Endothelial cell of umbilical vein (primary cell): ENCODE measurements around the gene ZNF17. TPM values are rescaled to one million over a fixed set of nuclear protein-coding genes. Genes with fewer than 3 reads are reported as not detected.

ENCODE experiments used
- BruUV-seq: library from RNA; stranded (reverse); fragments of 400-500 nt; replicated peaks from 2 replicates; lab custom pipeline; 2021; lab: Mats Ljungman, UMichigan
- CTCF ChIA-PET: fragments of 300-600, 350-600 bp; sonication (Branson Sonifier 250); formaldehyde crosslinking; loops from one replicate; lab custom pipeline; 2021; ENCODE audit warnings: antibody characterized with exemption, inconsistent platforms; lab: Charles Lee
- POLR2A ChIA-PET: fragments of 300-600, 350-600 bp; sonication (Branson Sonifier 250); formaldehyde crosslinking; loops from one replicate; lab custom pipeline; 2021; ENCODE audit warnings: antibody characterized with exemption, inconsistent platforms; lab: Charles Lee
- DNase-seq: peaks from one replicate; pipeline ENCODE4 v3.0.0-alpha.2; 2011; ENCODE audit warnings: low read depth, low spot score
- FAIRE-seq: peaks from 2 replicates; lab custom pipeline; 2011; peaks lifted over from hg19 to GRCh38; lab: Jason Lieb, UNC
- H2AFZ ChIP-seq: 2 replicates; pipeline ENCODE4 v1.6.0; 2012; ENCODE audit warnings: low read depth, low read length, control low read depth, inconsistent platforms
- H3K27ac ChIP-seq: 2 replicates; pipeline ENCODE4 v1.5.1; 2011; ENCODE audit warnings: low read depth, mild to moderate bottlenecking, control low read depth, low read length, moderate library complexity; ENCODE audit not compliant: insufficient read depth
- H3K27me3 ChIP-seq, 2 experiments: 2 replicates each; pipeline versions ENCODE4 v1.6.0 to v1.6.1; 2011; ENCODE audit warnings: low read length in 2 of 2, mixed read lengths in 1 of 2; ENCODE audit not compliant: control insufficient read depth in 2 of 2, insufficient read depth in 2 of 2
- H3K36me3 ChIP-seq, 2 experiments: 2 replicates in 1 of 2; 3 replicates in 1 of 2; pipeline ENCODE4 v1.5.1; 2011; ENCODE audit warnings: low read length in 2 of 2, mild to moderate bottlenecking in 1 of 2, moderate library complexity in 1 of 2; ENCODE audit not compliant: control insufficient read depth in 2 of 2, insufficient read depth in 2 of 2; ENCODE audit errors: extremely low read depth in 1 of 2
- H3K4me1 ChIP-seq: 3 replicates; pipeline ENCODE4 v1.5.1; 2011; ENCODE audit warnings: mild to moderate bottlenecking, low read length; ENCODE audit not compliant: control insufficient read depth, insufficient read depth; ENCODE audit errors: extremely low read depth
- H3K4me2 ChIP-seq: 2 replicates; pipeline ENCODE4 v1.6.1; 2011; ENCODE audit warnings: low read length, control low read depth, mixed read lengths; ENCODE audit not compliant: insufficient read depth
- H3K4me3 ChIP-seq, 3 experiments: fragments of 200-600 bp in 1 of 3; sonication (generic), shearing (Covaris generic) in 1 of 3; replicated peaks in 1 of 3; 2 replicates each; pipeline ENCODE4 v1.5.1; 2011 to 2016; ENCODE audit warnings: control low read depth in 3 of 3, low read length in 3 of 3, mild to moderate bottlenecking in 2 of 3, inconsistent platforms in 1 of 3, low read depth in 1 of 3, moderate library complexity in 1 of 3; ENCODE audit not compliant: insufficient read depth in 1 of 3
- H3K79me2 ChIP-seq: 2 replicates; pipeline ENCODE4 v1.6.0; 2012; ENCODE audit warnings: low read length, inconsistent platforms; ENCODE audit not compliant: control insufficient read depth, insufficient read depth
- H3K9ac ChIP-seq: replicated peaks from 2 replicates; pipeline ENCODE3; 2011; ENCODE audit warnings: low read length, control low read depth; ENCODE audit not compliant: insufficient read depth; ENCODE audit errors: extremely low read depth
- H3K9me1 ChIP-seq: replicated peaks from 3 replicates; pipeline ENCODE4 v1.6.0; 2011; ENCODE audit warnings: mild to moderate bottlenecking, low read length; ENCODE audit not compliant: control insufficient read depth, insufficient read depth; ENCODE audit errors: extremely low read depth
- H3K9me3 ChIP-seq: replicated peaks from 2 replicates; pipeline ENCODE4 v1.5.1; 2012; ENCODE audit warnings: low read length, inconsistent platforms; ENCODE audit not compliant: control insufficient read depth, insufficient read depth
- H4K20me1 ChIP-seq: replicated peaks from 2 replicates; pipeline ENCODE3; 2011; ENCODE audit warnings: mild to moderate bottlenecking, low read length; ENCODE audit not compliant: control insufficient read depth, insufficient read depth; ENCODE audit errors: extremely low read depth
- EZH2 ChIP-seq: IDR thresholded peaks from 2 replicates; pipeline ENCODE4 v1.6.1; 2012; ENCODE audit warnings: borderline replicate concordance, low read depth, mild to moderate bottlenecking, moderate library complexity, low read length, inconsistent platforms; ENCODE audit not compliant: severe bottlenecking
- FOS ChIP-seq: IDR thresholded peaks from 2 replicates; pipeline ENCODE4 v1.6.1; 2011; ENCODE audit warnings: mild to moderate bottlenecking, low read length, moderate library complexity, borderline replicate concordance; ENCODE audit not compliant: insufficient read depth
- GATA2 ChIP-seq: IDR thresholded peaks from 2 replicates; pipeline ENCODE4 v1.7.0; 2011; ENCODE audit warnings: low read depth, mild to moderate bottlenecking, moderate library complexity, mixed read lengths, low read length; ENCODE audit not compliant: insufficient read length, insufficient read depth
- JUN ChIP-seq: IDR thresholded peaks from 2 replicates; pipeline ENCODE4 v1.6.1; 2011; ENCODE audit warnings: borderline replicate concordance, low read depth; ENCODE audit not compliant: insufficient read length, insufficient read depth
- MYC ChIP-seq: IDR thresholded peaks from one replicate; pipeline ENCODE4 v1.6.1; 2011; ENCODE audit warnings: mild to moderate bottlenecking, low read depth, low read length
- POLR2A ChIP-seq: IDR thresholded peaks from 2 replicates; pipeline ENCODE4 v1.6.1; 2012; ENCODE audit warnings: low read depth, mild to moderate bottlenecking, control low read depth, low read length
- POLR2AphosphoS5 ChIP-seq: IDR thresholded peaks from 2 replicates; pipeline ENCODE4 v1.6.1; 2012; ENCODE audit warnings: low read depth, mild to moderate bottlenecking, control low read depth, low read length, moderate library complexity; ENCODE audit not compliant: insufficient read depth
- dilution Hi-C: fragments of 300-500 bp; cut with MboI; formaldehyde crosslinking; loops from one replicate; pipeline ENCODE4 v1.15.0; 2019; ENCODE audit warnings: low sequenced_read_pairs; ENCODE audit not compliant: extremely low pct_ligation_motif_present
- intact Hi-C: fragments of 100-400 bp; cut with micrococcal nuclease; formaldehyde crosslinking; loops from one replicate; pipeline ENCODE4 v1.10.0; 2022
- polyA plus RNA-seq, 4 experiments: library from polyadenylated mRNA; depleted of rRNA in 3 of 4; stranded (reverse) in 3 of 4; unstranded in 1 of 4; fragments of >200 nt; gene quantifications; 2 replicates each; pipeline versions ENCODE4 v1.2.1 to v1.2.3, GENCODE V29; 2011 to 2012; ENCODE audit warnings: missing spikeins in 1 of 4
- total RNA-seq: library from RNA; stranded (reverse); gene quantifications from 2 replicates; pipeline ENCODE4 v1.2.3, GENCODE V29; 2021
- TF ChIP-seq, protein P1 (sequence below), 2 donors: IDR thresholded peaks; 1 replicate in 1 of 2; 2 replicates in 1 of 2; pipeline ENCODE4 v1.5.1; 2011; ENCODE audit warnings: low read length in 2 of 2, mild to moderate bottlenecking in 2 of 2, moderate library complexity in 2 of 2, control low read depth in 1 of 2, inconsistent platforms in 1 of 2, low read depth in 1 of 2; ENCODE audit not compliant: insufficient read depth in 1 of 2; ENCODE audit errors: extremely low read depth in 1 of 2
- TF ChIP-seq, protein P2 (sequence below): IDR thresholded peaks from 2 replicates; pipeline ENCODE4 v1.6.1; 2011; ENCODE audit not compliant: insufficient read depth, insufficient read length

The ZNF17 gene
- total and polyA plus RNA-seq, 2 donors (not counting 3 experiments of a cell fraction or from before 2014, with no cell fraction given), result 2.4 to 6.4 TPM

DNA sequence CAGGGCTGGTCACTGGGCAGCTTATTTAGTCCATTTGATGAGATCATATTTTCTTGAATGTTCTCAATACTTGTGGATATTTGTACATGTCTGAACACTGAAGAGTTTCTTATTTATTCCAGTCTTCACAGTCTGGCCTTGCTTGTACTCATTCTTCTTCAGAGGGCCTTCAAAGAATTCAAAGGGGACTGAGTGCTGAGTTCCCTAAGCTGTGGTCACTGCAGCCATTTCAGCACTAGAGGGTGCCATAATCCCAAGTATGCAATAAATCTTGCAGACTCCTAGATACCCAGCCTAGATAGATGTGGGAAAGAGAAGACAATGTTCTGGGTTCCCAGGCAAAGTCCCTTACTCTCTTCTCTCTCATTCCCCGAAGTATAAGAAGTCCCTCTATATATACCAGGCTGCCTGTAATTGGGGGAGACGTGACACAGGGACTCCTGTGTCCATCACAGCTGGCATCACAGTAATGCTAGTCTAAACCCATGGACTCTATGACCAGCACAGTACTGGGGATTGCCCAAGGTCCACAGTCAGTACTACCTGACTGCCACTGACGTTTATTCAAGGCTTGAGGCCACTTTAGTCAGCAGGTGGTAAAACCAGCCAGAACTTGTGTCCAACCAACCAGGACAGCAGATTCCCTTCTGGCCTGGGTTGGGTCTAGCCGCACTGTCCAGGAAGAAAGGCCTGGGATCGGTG, 54.9 kb downstream of the ZNF17 start:
- BruUV-seq, result no TSS peak
- intact Hi-C loops (loop anchor here (1.0 kb wide), 1 partner anchor 689 kb away; no protein-coding TSS in a partner anchor), dilution Hi-C loops (no loop called here)
- ChIA-PET CTCF (interaction anchor here (1.0 kb wide), 1 partner anchor 274 kb away, joined by 3 read pairs; no protein-coding TSS in a partner anchor), POLR2A (no interaction called here)
- Histone ChIP-seq H3K36me3 (no peaks in the 10 kb centered on the region), H3K9me3 (no peaks in the 10 kb centered on the region), H4K20me1 (no peaks in the 10 kb centered on the region), H3K79me2 (no peaks in the 10 kb centered on the region), H2AFZ (no peak overlapping the region), H3K4me3 (no peak overlapping the region), H3K9ac (no peak overlapping the region), H3K9me1 (no peaks in the 10 kb centered on the region), H3K4me1 (no peaks in the 10 kb centered on the region), H3K27ac (no peak overlapping the region), H3K4me2 (no peak overlapping the region), H3K27me3 (no peaks in the 10 kb centered on the region)
- FAIRE-seq, result no peak
- TF ChIP-seq MYC, result no peak
- TF ChIP-seq POLR2A, result no peak
- TF ChIP-seq, protein P1, sequence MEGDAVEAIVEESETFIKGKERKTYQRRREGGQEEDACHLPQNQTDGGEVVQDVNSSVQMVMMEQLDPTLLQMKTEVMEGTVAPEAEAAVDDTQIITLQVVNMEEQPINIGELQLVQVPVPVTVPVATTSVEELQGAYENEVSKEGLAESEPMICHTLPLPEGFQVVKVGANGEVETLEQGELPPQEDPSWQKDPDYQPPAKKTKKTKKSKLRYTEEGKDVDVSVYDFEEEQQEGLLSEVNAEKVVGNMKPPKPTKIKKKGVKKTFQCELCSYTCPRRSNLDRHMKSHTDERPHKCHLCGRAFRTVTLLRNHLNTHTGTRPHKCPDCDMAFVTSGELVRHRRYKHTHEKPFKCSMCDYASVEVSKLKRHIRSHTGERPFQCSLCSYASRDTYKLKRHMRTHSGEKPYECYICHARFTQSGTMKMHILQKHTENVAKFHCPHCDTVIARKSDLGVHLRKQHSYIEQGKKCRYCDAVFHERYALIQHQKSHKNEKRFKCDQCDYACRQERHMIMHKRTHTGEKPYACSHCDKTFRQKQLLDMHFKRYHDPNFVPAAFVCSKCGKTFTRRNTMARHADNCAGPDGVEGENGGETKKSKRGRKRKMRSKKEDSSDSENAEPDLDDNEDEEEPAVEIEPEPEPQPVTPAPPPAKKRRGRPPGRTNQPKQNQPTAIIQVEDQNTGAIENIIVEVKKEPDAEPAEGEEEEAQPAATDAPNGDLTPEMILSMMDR (IDR thresholded peaks at IDR 0.05; ENCODE audit: extremely low read depth in 1 of 2, insufficient read depth in 1 of 2, low read depth in 1 of 2, low read length in 2 of 2), result peak; percentile 19 to 43
- peak; percentile 16 for DNase-seq

DNA sequence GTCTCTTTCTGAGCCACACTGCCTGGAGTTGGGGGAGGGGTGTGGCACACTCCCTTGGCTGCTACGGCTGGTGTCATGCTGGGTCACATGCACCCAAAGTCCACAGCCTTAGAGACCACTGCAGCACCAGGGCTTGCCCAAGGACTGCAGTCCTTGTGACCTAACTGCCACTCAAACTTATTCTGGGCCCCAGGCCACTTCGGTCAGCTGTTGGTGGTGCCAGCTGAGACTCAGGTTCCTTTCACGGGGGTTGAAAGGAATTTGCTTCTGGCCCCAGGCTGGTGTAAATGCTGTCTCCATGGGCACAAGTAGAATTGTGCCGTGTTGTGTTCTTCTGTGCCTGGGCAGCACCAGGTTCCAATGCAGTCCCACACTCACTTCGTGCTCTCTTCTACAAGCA, 55.5 kb downstream of the ZNF17 start:
- ChIA-PET POLR2A (no interaction called here), CTCF (no interaction called here)
- H3K9ac ChIP-seq, result no peak overlapping the region
- DNase-seq (no peak), FAIRE-seq (no peak)
- intact Hi-C loops, result no loop called here
- H3K27ac ChIP-seq, result no peak overlapping the region
- H3K9me1 ChIP-seq, result no peaks in the 10 kb centered on the region
- BruUV-seq, result no TSS peak
- no peaks in the 10 kb centered on the region for H3K36me3 ChIP-seq
- no peaks in the 10 kb centered on the region for H3K27me3 ChIP-seq
- no peak overlapping the region for H3K4me2 ChIP-seq
- TF ChIP-seq JUN, result no peak
- TF ChIP-seq EZH2, result no peak
- TF ChIP-seq, protein P1 (IDR thresholded peaks at IDR 0.05; ENCODE audit: extremely low read depth in 1 of 2, insufficient read depth in 1 of 2, low read depth in 1 of 2, low read length in 2 of 2), result no peak
- no peak for TF ChIP-seq POLR2A
- TF ChIP-seq, protein P2, sequence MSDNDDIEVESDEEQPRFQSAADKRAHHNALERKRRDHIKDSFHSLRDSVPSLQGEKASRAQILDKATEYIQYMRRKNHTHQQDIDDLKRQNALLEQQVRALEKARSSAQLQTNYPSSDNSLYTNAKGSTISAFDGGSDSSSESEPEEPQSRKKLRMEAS, result no peak
- no peak for TF ChIP-seq FOS
- TF ChIP-seq MYC, result no peak
- no peak for TF ChIP-seq POLR2AphosphoS5
- TF ChIP-seq GATA2, result no peak
- H3K4me1 ChIP-seq, result no peaks in the 10 kb centered on the region
- peaks cover 2% of the 10 kb centered on the region for H3K9me3 ChIP-seq
- no peaks in the 10 kb centered on the region for H3K79me2 ChIP-seq
- no peak overlapping the region for H3K4me3 ChIP-seq
- no peak overlapping the region for H2AFZ ChIP-seq
- dilution Hi-C loops, result no loop called here
- no peaks in the 10 kb centered on the region for H4K20me1 ChIP-seq
